ENCODE results near the gene TMPRSS6. TPM values are rescaled to one million over a fixed set of nuclear protein-coding genes. Genes with fewer than 3 reads are reported as not detected.
A peak's percentile ranks its signal among the peaks of the same experiment; 100 is the strongest.

Gene TMPRSS6
- total and polyA plus RNA-seq, 11 donors: 0.91 TPM; not detected in 10

DNA sequence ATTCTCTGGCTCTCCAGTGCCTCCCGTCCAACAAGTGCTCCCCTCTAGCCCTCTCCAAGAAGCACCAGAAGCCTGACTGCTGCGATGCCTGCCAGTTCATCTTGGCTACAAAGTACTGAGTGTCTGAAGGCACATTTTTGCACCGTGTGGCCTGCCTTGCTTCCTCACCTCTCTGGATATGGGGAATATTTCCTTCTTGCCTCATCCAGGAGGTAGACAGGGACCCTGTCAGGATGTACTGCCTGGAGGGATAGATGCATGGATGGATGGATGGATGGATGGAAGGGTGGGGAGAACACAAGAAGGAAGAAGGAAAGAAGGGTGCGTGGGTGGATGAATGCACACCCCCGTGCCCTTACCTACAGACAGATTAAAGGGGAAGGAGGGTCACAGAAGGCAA is 30.4 kb downstream of the TMPRSS6 start:
- Histone ChIP-seq H3K4me3 (no peak overlapping the region), H3K27me3 (peaks cover 0 to 31% (median 5%) of the 10 kb centered on the region in 9 donors), H3K27ac (peak overlapping the region in 1 of 12 donors; percentile 74), H3K9me3 (no peaks in the 10 kb centered on the region), H3K4me1 (peaks cover 0 to 28% (median 0%) of the 10 kb centered on the region in 12 donors), H3K36me3 (no peaks in the 10 kb centered on the region)
- WGBS, 4 donors: 36 to 46% (median 41%) methylated on average over 5 of the region's 5 CpGs
- ATAC-seq: no peak
- no peak for TF ChIP-seq POLR2A (IDR thresholded peaks at IDR 0.05)
- TF ChIP-seq, protein P1, sequence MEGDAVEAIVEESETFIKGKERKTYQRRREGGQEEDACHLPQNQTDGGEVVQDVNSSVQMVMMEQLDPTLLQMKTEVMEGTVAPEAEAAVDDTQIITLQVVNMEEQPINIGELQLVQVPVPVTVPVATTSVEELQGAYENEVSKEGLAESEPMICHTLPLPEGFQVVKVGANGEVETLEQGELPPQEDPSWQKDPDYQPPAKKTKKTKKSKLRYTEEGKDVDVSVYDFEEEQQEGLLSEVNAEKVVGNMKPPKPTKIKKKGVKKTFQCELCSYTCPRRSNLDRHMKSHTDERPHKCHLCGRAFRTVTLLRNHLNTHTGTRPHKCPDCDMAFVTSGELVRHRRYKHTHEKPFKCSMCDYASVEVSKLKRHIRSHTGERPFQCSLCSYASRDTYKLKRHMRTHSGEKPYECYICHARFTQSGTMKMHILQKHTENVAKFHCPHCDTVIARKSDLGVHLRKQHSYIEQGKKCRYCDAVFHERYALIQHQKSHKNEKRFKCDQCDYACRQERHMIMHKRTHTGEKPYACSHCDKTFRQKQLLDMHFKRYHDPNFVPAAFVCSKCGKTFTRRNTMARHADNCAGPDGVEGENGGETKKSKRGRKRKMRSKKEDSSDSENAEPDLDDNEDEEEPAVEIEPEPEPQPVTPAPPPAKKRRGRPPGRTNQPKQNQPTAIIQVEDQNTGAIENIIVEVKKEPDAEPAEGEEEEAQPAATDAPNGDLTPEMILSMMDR (IDR thresholded peaks at IDR 0.05): no peak
- DNase-seq: no peak
- intact Hi-C loops (cut with DNase I): loop anchor here in 9 of 10 donors (2.0 to 10.0 kb wide), 6 partner anchors 76 to 122 kb away; no protein-coding TSS in a partner anchor

DNA sequence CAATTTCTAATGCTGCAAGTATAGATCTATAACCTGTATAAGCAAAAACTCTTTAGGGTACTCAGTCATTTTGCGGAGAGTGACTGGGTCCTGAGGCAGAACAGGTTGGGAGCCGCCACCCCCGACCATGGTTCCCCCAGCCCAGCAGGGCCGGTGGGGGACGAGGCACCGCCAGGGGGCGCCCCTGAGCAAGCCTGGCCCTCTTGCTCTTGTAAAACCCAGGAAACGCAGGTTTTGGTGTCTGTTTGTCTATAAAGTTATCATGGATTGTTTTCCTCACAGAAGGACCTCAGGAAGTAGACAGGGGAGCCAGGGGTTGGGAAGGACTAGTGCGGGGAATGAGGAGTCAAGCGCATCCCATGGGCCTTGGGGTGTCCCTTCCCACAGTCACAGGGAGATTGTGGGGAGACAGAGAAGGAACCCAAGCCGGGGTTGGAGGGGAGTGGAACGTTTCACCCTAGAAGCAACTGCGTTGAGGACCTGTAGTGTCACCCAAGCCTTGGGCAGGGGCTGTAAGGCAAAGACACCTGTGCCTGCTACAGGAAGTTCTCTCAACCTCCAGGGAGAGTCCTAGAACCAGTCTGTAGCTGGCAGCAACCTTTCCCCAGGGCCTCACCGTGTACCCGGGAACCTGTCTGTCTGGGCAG is 31.6 kb downstream of the TMPRSS6 start:
- WGBS, 4 donors: 22 to 28% (median 24%) methylated on average over 15 of the region's 15 CpGs
- peaks cover 0 to 28% (median 0%) of the 10 kb centered on the region in 12 donors for H3K4me1 ChIP-seq
- H3K27me3 ChIP-seq: peaks cover 0 to 35% (median 7%) of the 10 kb centered on the region in 9 donors
- no peak overlapping the region for H3K4me3 ChIP-seq
- no peak for TF ChIP-seq POLR2A (IDR thresholded peaks at IDR 0.05)
- TF ChIP-seq, protein P1 (IDR thresholded peaks at IDR 0.05): peak; percentile 77 to 99 (median 92)
- DNase-seq (peak in 3 of 5 donors; percentile 41 to 81 (median 55)), ATAC-seq (peak in 2 of 4 donors; percentile 44 to 49)
- H3K36me3 ChIP-seq: no peaks in the 10 kb centered on the region
- H3K9me3 ChIP-seq: no peaks in the 10 kb centered on the region
- intact Hi-C loops (cut with DNase I): loop anchor here (1.0 to 10.0 kb wide), 9 partner anchors 77 to 183 kb away; no protein-coding TSS in a partner anchor
- H3K27ac ChIP-seq: no peak overlapping the region

DNA sequence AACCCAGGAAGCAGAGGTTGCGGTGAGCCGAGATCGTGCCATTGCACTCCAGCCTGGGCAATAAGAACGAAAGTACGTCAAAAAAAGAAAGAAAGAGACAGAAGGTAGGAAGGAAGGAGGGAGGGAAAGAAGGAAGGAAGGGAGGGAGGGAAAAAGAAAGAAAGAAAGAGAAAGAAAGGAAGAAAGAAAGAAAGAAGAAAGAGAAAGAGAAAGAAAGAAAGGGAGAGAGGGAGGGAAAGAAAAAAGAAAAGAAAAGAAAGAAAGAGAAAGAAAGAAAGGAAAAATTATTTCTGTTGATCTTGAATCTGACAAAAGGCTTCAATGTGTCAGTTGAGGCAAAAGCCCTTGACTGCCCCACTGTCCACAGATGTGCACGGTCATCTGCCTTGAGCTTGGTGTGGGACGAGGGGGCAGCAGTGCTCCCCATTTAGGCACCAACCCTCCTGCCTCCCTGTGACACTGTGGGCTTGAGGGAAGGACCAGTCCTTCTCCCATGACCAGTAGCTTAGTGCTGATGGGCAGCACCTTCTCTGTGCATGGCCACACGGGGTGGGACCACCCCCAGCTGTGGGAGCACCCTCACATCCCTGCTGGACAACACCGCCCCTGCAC is 33.6 kb downstream of the TMPRSS6 start:
- peaks cover 0 to 38% (median 7%) of the 10 kb centered on the region in 9 donors for H3K27me3 ChIP-seq
- WGBS, 4 donors: 75 to 79% (median 77%) methylated on average over 9 of the region's 9 CpGs

More for the DNA sequence above, 33.6 kb downstream of the TMPRSS6 start:
- no peak for TF ChIP-seq POLR2A (IDR thresholded peaks at IDR 0.05)
- TF ChIP-seq, protein P1 (IDR thresholded peaks at IDR 0.05): no peak
- Histone ChIP-seq H3K27ac (no peak overlapping the region), H3K36me3 (no peaks in the 10 kb centered on the region), H3K4me3 (no peak overlapping the region), H3K4me1 (peaks cover 0 to 28% (median 0%) of the 10 kb centered on the region in 12 donors), H3K9me3 (no peaks in the 10 kb centered on the region)
- intact Hi-C loops (cut with DNase I): loop anchor here in 7 of 10 donors (2.0 to 10.0 kb wide), 6 partner anchors 79 to 127 kb away; no protein-coding TSS in a partner anchor
- ATAC-seq: no peak
- DNase-seq: no peak

Data from heart left ventricle (tissue), 16 donors.